LNCAP (cell line): ENCODE results near the gene CPVL.

Experiments used
- TF ChIP-seq, protein P1 (sequence below): fragments of 450-650 bp; IDR thresholded peaks from 2 replicates; pipeline ENCODE4 v1.5.1; 2017; ENCODE audit warnings: mild to moderate bottlenecking

Gene CPVL

DNA sequence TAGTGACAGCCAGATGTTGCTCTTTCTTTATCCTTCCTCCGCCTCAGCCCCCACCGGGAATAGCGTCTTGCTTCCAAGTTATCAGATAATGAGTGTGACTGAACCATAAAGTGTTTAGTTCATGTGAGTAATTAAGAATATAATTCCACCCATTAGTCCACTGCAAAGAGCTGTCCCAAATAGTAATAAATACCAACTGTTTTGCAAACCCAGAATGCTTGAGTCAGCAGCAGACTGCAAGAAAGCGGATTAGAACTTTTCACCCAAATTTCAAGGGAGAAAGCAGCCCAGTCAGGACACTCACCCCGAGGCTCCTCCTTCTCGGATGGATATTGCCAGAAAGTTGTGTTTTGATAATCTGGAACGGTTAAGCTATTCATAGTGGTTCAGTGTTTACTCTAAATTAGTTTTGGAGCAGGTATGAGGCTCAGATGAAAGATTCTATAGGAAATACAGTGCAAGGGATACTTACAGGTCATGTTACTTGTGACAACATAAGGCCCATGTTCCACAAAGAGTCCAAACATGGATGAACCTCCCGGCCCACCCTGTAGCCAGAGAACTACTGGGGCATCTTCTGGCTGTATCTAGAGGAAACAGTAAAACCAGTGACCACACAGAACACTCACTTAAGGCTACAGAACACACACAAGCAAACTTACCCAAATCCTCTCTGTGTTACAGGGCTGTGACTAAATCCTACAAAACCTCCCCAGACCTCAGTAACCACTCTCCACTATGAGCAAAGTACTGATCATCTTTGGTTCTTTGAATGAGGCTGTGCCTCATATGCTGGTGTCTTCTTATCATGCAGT lies 50.5 kb downstream of the CPVL start:
- TF ChIP-seq, protein P1, sequence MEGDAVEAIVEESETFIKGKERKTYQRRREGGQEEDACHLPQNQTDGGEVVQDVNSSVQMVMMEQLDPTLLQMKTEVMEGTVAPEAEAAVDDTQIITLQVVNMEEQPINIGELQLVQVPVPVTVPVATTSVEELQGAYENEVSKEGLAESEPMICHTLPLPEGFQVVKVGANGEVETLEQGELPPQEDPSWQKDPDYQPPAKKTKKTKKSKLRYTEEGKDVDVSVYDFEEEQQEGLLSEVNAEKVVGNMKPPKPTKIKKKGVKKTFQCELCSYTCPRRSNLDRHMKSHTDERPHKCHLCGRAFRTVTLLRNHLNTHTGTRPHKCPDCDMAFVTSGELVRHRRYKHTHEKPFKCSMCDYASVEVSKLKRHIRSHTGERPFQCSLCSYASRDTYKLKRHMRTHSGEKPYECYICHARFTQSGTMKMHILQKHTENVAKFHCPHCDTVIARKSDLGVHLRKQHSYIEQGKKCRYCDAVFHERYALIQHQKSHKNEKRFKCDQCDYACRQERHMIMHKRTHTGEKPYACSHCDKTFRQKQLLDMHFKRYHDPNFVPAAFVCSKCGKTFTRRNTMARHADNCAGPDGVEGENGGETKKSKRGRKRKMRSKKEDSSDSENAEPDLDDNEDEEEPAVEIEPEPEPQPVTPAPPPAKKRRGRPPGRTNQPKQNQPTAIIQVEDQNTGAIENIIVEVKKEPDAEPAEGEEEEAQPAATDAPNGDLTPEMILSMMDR = no peak

DNA sequence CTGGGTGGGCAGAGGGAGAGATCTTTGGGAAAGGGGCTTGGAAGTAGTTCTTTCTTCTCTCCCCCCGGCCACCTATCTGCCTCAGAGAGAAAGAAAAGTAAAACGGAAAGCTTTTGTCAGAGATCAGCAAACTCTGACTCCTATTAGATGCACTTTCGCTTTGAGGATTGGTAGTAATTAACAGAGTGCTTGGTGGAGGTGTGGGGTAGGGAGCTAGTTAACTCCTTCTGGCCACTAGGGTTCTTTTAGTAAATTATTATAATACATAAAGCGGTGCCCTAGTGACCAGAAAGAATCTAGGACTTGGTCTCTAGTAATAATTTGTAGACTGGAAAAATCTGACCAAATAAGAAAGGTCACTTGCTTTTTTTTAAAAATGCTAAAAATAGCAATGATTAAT lies 54.6 kb downstream of the CPVL start:
- TF ChIP-seq, protein P1 = no peak

DNA sequence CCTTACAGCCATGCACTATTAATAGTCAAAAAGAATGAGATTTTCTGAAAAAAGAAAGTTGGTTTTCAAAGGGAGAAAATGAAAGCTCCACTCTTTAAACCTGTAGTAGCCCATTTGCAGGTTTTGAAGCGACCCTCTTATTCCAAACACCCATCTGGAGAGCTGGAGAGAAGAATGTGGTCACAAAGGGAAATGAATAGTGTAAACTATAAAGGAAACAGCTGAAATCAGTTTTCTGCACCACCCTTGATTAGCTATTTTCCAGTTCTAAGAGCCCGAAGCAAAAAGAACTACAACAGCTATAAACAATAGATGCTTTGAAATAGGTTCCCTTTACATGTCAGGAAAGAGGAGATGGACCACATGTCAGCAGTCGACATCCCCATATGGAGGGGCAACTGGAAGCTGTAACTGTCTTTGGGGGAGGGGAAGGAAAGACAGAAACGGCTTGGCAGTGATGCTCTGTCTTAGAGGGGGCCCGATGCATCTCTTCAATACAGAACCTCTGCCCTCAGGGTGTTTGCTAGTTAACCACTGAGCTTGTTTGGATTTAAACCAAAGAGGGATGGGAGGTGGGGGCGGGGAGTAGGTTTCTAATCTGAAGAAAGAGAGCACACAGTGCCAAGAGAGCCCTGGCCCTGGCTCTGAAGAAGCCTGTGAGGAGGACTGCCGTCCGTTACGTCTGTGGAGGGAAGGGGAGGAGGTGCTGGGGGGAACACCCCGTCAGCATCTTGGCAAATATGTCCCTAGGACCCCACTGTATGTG lies 55.3 kb downstream of the CPVL start:
- TF ChIP-seq, protein P1 = no peak

DNA sequence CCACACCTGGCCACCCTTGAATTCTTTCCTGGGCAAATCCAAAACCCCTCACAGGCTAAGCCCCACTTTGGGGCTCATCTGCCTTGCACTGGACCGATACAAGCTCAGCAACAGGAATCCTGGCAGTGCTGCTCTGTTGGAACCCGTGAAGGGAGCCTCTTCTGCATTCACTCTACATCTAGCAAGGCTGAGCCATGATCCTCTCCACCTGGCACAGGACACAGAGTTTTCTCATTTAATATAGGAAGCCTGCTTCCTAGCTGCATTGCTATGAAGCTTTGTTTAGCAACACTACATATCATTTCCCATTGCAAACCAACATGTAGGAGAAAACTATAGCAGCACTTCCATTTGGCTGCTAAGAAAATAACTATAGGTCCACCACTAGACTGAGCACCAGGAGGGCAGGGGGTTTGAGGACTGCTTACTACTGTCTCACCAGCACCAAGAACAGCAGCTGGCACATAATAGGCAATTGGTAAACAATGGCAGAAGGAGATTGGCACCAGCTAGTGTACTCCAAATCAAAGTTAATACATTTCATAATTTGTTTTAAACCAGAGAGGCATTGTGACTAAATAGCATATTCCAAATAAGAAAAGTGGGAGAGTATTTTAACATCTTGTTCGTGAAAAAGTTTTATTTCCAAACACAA lies 56.1 kb downstream of the CPVL start:
- TF ChIP-seq, protein P1 = no peak

DNA sequence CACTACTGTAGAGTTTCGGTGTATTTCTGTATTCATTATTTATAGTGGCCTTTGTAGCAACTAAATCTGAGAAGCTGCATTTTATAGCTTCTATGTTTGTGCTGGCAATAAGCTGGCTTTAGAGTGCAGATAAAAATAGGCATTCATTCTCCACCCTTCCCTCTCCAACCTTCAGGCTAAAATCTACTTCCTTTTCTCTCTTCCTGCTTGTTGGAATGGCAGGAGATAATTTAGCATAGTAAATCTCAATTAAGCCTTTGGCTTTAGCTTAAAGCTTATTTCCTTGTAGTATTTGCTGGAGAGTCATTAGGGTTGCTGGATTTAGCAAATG lies 58.5 kb downstream of the CPVL start:
- TF ChIP-seq, protein P1 = no peak

DNA sequence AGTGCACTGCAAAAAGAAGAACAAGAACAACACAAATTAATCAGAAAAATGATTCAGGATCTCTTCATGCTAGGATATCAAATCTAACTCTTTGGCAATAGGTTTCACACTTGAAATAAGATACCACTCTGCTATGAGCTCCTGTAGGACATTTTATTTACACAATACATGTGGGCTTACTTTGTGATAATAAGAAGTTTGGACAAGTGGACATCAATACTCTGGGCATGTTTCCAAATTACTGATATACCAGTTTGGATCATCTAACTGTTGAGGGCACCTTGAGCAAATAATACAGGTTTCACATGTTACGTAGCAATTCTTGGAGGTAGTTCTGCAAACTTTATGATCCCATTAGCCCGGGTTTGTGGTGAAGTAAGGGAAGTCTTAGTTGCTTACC lies 59.8 kb downstream of the CPVL start:
- TF ChIP-seq, protein P1 = no peak

DNA sequence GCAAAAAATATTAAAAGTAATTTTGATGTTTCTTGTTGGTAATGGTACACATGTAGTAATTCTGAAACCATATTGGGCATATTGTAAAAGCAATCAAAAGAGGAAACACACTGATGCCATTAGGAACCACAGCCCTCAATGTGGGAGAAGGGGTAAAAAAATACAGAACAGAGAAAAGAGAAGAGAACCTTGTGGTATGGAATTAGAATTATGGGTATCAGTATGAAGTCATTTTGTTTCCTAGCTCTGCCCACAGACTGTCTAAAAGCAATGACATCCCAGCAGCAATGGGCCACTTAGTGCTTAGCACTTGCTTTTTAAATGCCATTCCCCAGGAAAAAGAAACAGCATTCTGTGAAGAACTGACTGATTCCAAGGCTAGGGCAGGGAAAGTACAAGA lies 61.5 kb downstream of the CPVL start:
- TF ChIP-seq, protein P1 = no peak
